ENCODE data around the gene FBRSL1.
A peak's percentile ranks its signal among the peaks of the same experiment; 100 is the strongest.

The FBRSL1 gene

DNA sequence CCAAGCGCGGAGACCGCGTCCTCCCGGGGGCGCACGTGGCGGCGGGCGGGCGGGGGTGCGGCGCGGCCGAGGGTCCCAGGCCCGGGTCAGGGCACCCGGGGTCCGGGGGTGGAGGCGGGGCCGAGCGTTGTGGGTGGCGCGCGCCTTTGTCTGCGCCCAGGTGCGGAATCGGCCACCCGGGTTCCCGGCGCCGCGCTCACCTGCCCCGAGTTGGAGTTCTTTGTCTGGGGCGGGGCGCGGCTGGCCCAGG is 70.3 kb downstream of the FBRSL1 start:
- TF ChIP-seq CTCF (IDR thresholded peaks at IDR 0.05; ENCODE audit: insufficient read depth, low read length, poor library complexity, severe bottlenecking), result no peak
- H3K27me3 ChIP-seq (replicated peaks; ENCODE audit: control insufficient read depth, insufficient read depth, low read length), result no peaks in the 10 kb centered on the region; the same call in 1 of the 2 replicates
- no peaks in the 10 kb centered on the region for H3K36me3 ChIP-seq (ENCODE audit: control insufficient read depth, insufficient read depth, low read length)
- H3K4me3 ChIP-seq (replicated peaks; ENCODE audit: low read depth, low read length), result peak overlapping the region; percentile 59
- DNase-seq (ENCODE audit: extremely low read depth, insufficient read length), result no peak

DNA sequence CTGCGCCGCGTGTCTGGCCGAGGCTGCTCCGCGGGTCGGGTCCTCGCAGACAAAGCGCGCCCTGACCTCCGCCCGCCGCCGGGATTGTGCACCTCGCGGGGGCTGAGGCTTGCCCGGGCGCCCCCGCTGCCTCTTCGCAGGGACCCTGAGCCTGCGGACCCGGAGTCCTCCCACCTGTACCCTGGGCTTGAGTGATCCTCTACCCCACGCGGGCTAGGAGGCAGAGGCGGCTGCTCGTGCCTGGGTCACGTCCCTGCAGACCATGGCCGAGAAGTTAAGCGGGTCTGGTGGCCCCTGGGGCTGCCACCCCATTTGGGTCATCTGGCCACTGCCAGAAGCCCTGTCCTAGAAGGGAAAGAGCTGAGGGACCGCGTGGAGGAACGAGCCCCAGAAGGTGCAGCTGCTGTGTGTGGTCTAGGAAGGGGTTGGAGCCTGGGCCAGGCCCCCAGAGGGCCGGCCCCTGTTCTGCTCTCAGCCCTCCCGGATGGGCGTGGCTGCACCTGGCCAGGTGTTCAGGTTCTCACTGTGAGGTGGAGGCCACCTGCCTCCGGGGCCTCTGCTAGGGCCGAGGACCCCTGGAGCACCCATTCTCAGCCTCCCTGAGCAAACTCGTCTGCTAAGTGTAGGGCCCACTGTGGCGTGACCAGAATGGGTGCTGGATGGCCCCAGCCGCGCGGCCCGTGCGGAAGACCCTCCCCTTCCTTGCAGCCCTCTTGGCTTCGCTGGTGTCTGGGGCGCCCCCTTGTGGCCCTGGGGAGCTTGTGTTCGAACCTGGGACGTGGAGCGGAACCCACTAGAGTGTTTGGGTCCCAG is 70.9 kb downstream of the FBRSL1 start:
- H3K36me3 ChIP-seq (ENCODE audit: control insufficient read depth, insufficient read depth, low read length), result no peaks in the 10 kb centered on the region
- TF ChIP-seq CTCF (IDR thresholded peaks at IDR 0.05; ENCODE audit: insufficient read depth, low read length, poor library complexity, severe bottlenecking), result peak; percentile 91

More for the DNA sequence above, 70.9 kb downstream of the FBRSL1 start:
- peak; percentile 72 for DNase-seq (ENCODE audit: extremely low read depth, insufficient read length)
- no peaks in the 10 kb centered on the region; the same call in 1 of the 2 replicates for H3K27me3 ChIP-seq (replicated peaks; ENCODE audit: control insufficient read depth, insufficient read depth, low read length)
- H3K4me3 ChIP-seq (replicated peaks; ENCODE audit: low read depth, low read length), result peak overlapping the region; percentile 59
